ENCODE measurements around the gene ATP8B1. TPM values are rescaled to one million over a fixed set of nuclear protein-coding genes. Genes with fewer than 3 reads are reported as not detected.

ATP8B1 gene
- total RNA-seq, 1 donor from 2014 or later: 14.4 TPM

DNA sequence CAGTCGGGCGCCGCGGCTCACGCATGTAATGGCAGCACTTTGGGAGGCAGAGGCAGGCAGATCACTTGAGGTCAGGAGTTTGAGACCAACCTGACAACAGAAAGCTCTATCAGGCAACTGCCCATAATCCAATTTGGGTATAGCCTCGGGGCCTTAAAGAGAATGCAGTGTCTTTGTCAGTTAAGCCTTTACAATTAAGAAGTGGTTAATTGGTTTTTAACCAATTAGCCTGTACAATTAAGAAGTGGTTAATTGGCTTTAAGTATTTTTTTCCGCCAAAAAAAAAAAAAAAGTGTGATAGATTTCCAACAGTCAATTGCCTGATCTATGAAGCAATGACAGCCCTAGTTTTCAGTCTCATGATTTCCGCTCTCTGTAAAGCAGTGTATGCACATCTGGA is 106.8 kb downstream of the ATP8B1 start:
- no peak overlapping the region for H3K4me3 ChIP-seq (ENCODE audit: low read depth, low read length)
- DNase-seq (ENCODE audit: low read depth): no peak
- TF ChIP-seq, protein P1, sequence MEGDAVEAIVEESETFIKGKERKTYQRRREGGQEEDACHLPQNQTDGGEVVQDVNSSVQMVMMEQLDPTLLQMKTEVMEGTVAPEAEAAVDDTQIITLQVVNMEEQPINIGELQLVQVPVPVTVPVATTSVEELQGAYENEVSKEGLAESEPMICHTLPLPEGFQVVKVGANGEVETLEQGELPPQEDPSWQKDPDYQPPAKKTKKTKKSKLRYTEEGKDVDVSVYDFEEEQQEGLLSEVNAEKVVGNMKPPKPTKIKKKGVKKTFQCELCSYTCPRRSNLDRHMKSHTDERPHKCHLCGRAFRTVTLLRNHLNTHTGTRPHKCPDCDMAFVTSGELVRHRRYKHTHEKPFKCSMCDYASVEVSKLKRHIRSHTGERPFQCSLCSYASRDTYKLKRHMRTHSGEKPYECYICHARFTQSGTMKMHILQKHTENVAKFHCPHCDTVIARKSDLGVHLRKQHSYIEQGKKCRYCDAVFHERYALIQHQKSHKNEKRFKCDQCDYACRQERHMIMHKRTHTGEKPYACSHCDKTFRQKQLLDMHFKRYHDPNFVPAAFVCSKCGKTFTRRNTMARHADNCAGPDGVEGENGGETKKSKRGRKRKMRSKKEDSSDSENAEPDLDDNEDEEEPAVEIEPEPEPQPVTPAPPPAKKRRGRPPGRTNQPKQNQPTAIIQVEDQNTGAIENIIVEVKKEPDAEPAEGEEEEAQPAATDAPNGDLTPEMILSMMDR (conservative IDR thresholded peaks at IDR 0.05; ENCODE audit: low read depth, low read length): no peak

GRCh38 chr18:57691363-57691762 is 111.8 kb downstream of the ATP8B1 start:
- TF ChIP-seq, protein P1 (conservative IDR thresholded peaks at IDR 0.05; ENCODE audit: low read depth, low read length): no peak
- DNase-seq (ENCODE audit: low read depth): no peak
- no peak overlapping the region for H3K4me3 ChIP-seq (ENCODE audit: low read depth, low read length)

DNA sequence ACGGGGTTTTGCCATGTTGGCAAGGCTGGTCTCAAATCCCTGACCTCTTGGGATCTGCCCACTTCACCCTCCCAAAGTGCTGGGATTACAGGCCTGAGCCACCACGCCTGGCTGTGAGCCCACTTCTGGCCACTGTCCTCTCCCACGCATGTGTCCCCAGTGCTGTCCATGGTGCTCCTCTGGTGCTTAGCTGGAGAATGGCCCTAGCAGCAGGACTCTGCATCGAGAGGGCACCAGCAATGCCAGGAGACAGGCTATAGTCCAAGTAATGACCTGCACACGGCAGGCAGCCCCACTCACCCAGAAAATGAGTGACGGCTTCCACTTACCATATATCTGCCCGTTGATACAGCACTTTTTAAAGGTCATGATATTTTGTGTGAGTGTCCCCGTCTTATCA is 115.1 kb downstream of the ATP8B1 start:
- no peak for DNase-seq (ENCODE audit: low read depth)
- no peak overlapping the region for H3K4me3 ChIP-seq (ENCODE audit: low read depth, low read length)
- TF ChIP-seq, protein P1 (conservative IDR thresholded peaks at IDR 0.05; ENCODE audit: low read depth, low read length): no peak

GRCh38 chr18:57683470-57683869 is 119.6 kb downstream of the ATP8B1 start:
- H3K4me3 ChIP-seq (ENCODE audit: low read depth, low read length): no peak overlapping the region
- DNase-seq (ENCODE audit: low read depth): no peak
- TF ChIP-seq, protein P1 (conservative IDR thresholded peaks at IDR 0.05; ENCODE audit: low read depth, low read length): no peak

GRCh38 chr18:57677262-57678211 is 125.6 kb downstream of the ATP8B1 start:
- no peak overlapping the region for H3K4me3 ChIP-seq (ENCODE audit: low read depth, low read length)
- TF ChIP-seq, protein P1 (conservative IDR thresholded peaks at IDR 0.05; ENCODE audit: low read depth, low read length): no peak
- DNase-seq (ENCODE audit: low read depth): no peak

DNA sequence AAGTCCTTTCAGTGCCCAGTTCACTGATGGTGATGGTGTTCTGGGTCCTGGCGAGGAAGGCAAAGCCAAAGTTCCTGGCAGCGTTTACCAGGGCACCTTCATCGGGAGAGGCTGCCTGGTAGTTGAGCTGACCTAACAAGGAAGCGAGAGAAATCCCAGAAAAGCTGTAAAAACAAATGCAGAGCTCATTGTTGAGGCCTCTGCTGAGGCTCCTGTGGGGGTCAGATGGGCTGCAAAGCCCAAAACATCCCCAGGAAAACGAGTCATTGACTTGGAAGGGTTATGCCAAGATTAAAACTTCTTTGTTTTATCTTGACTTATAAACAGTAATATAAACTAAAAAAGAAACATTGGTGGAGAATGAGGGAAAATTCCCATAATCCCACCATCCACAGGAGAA is 128.2 kb downstream of the ATP8B1 start:
- no peak overlapping the region for H3K4me3 ChIP-seq (ENCODE audit: low read depth, low read length)
- DNase-seq (ENCODE audit: low read depth): no peak
- TF ChIP-seq, protein P1 (conservative IDR thresholded peaks at IDR 0.05; ENCODE audit: low read depth, low read length): no peak

DNA sequence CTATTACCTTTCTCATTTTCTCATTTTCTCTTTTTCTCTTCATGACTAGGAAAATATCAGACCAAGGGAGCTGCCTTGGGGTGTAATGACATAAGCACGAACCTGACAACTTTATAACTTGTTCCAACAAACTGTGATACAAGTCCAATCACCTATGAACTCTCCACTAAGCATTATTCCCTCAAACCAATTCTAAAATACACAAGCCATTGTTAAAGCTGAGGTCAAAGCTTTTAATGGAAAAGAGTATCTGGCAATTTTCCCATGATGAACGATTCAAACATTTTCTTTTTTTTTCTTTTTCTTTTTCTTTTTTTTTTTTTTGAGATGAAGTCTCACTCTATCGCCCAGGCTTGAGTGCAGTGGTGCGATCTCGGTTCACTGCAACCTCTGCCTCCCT is 133.1 kb downstream of the ATP8B1 start:
- DNase-seq (ENCODE audit: low read depth): no peak
- H3K4me3 ChIP-seq (ENCODE audit: low read depth, low read length): no peak overlapping the region
- TF ChIP-seq, protein P1 (conservative IDR thresholded peaks at IDR 0.05; ENCODE audit: low read depth, low read length): no peak

Measured in epithelial cell of proximal tubule (primary cell).